ENCODE results near the gene BTNL9.

BTNL9 gene

DNA sequence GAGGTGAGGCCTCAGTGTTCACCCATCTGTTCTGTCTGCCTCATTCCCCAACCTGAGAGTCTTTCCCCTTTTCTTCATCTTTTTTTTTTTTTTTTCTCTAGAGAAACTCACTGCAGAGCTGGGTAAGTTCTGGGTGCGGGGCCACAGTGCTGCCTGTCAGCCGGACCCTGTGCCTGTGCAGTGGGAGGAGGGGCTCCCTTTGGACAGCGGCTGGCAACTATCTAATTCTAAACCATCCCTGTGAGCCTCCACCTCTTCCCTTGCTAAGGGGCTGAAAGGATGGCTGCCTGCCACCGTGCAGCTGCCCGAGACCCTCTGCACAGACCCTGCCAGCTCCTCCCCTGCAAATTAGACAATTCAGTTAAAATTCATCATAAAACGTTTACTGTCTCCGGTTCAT is 14.1 kb downstream of the BTNL9 start:
- TF ChIP-seq, protein P1, sequence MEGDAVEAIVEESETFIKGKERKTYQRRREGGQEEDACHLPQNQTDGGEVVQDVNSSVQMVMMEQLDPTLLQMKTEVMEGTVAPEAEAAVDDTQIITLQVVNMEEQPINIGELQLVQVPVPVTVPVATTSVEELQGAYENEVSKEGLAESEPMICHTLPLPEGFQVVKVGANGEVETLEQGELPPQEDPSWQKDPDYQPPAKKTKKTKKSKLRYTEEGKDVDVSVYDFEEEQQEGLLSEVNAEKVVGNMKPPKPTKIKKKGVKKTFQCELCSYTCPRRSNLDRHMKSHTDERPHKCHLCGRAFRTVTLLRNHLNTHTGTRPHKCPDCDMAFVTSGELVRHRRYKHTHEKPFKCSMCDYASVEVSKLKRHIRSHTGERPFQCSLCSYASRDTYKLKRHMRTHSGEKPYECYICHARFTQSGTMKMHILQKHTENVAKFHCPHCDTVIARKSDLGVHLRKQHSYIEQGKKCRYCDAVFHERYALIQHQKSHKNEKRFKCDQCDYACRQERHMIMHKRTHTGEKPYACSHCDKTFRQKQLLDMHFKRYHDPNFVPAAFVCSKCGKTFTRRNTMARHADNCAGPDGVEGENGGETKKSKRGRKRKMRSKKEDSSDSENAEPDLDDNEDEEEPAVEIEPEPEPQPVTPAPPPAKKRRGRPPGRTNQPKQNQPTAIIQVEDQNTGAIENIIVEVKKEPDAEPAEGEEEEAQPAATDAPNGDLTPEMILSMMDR (IDR thresholded peaks at IDR 0.05): no peak

DNA sequence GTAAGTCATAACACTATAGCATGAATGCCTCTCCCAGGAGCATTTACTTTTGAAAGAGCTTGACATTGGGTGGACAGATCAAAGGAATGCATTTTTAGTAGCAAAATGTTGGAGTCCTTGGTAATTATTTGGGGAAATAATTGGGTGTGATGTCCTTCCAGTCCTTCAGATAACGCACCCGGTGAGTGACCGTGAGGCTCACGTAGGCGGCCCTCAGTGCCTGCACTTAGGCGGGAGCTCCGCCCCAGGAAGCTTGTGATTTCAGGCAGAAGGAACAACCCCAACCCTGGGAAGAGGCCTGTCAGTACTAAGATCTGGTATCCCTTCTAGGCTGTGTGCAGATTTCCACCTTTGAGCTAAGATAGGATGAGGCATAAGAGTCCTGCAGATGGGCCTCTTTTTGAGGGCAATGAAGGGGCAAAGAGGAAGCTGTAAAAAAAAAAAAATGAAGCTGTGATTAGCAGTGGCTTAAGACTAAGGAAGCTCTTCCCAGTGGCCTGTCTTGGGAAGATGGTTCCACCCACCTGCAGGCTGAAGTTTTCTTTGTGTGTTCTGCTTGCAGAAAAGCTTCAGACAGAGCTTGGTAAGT is 14.9 kb downstream of the BTNL9 start:
- TF ChIP-seq, protein P1 (IDR thresholded peaks at IDR 0.05): no peak

DNA sequence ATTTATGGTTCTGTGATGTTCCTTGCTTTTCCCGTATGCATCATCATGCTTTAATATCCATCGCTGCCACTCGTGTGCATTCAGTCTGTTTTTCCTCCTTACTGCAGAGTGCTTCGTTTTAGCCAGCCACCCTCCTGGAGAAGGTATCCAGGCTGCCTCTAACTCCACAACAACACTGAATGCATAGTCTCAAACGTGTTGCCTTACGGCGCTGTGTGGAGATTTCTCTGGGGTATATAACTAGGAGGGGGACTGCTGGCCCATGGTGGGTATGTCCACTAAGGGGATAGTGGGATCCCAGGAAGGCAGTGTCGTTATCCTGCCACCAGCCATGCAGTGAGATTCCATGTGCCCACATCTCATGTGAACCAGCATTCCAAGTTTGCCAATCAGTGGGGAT is 16.4 kb downstream of the BTNL9 start:
- TF ChIP-seq, protein P1 (IDR thresholded peaks at IDR 0.05): no peak

DNA sequence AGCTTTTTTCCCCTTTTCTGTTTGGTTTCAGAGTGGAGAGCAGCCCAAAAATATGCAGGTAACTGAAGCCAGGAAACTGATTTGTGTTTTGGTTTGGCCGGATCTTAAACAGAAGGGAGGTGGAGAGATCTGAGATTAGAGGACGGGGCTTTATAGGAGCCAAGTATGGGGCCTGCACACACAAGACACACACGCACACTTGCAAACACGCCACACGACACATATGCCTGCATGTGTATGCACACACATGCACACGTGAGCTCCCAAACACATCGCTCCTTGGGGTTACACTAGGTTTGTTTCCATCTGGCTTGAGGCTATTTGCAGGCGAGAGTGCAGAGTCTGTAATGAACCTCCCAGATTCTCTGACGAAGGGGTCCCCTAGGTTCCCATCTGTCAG is 18.3 kb downstream of the BTNL9 start:
- TF ChIP-seq, protein P1 (IDR thresholded peaks at IDR 0.05): no peak

DNA sequence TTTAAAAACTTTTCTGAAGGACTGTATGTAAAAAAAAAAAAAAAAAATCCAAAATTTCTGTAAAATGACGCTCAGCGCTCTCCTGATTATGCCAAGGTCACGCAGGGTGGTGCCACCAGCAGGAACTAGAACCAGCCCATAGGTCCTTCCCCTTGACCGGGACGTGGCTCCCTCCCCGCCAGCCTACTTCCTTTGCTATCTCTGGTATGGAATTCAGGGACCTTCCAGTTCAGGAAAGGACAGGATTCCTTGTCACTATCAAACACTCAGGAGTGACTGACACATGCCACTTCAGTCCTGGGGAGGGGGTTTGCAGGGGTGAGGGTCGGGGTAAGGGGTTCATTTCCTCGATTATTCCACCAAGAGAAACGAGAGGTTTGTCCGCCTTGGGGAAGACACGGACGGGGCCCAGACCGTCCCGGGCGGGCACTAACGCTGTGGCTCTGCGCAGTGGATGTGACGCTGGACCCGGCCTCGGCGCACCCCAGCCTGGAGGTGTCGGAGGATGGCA is 18.8 kb downstream of the BTNL9 start:
- TF ChIP-seq, protein P1 (IDR thresholded peaks at IDR 0.05): no peak

DNA sequence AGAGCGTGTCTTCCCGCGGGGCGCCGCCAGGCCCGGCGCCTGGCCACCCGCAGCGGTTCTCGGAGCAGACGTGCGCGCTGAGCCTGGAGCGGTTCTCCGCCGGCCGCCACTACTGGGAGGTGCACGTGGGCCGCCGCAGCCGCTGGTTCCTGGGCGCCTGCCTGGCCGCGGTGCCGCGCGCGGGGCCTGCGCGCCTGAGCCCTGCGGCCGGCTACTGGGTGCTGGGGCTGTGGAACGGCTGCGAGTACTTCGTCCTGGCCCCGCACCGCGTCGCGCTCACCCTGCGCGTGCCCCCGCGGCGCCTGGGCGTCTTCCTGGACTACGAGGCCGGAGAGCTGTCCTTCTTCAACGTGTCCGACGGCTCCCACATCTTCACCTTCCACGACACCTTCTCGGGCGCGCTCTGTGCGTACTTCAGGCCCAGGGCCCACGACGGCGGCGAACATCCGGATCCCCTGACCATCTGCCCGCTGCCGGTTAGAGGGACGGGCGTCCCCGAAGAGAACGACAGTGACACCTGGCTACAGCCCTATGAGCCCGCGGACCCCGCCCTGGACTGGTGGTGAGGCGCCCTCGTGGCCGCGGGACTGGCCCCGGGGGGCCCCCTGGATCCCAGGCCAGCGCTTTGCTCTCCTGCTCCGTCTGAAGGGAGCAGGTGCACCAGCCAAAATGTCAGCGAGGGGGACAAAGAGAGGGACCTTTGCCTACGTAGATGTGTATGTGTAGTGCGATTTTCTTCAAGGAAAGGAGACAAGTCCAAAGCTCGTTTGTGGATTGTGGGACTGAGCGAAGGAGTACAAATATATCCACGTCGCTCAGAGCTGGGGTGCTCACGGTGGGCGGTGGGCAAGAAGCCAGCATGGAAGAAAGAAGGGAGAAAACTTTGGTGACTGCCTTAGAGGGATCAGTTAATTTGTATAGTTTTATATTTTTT is 19.5 kb downstream of the BTNL9 start:
- TF ChIP-seq, protein P1 (IDR thresholded peaks at IDR 0.05): no peak

DNA sequence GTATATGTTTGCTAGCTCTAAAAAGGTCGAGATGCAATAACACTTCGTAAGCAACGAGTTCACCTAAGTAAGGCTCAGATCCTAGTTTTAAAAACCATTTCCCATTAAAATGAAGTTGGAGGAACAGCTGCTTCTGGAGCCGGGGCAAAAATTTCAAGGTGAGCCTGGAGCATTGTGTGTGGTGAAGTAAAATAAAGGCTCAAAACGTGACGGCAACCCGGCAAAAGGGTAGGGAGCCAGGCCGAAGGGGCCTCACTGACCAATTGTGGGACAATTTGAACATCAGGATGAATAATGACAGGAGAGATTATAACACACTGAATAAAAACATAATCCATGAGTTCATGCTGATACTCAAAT is 20.1 kb downstream of the BTNL9 start:
- TF ChIP-seq, protein P1 (IDR thresholded peaks at IDR 0.05): no peak
